DOHH2 (cell line): ENCODE data around the gene RBM3.

ENCODE experiments used
- CTCF ChIP-seq: fragments of 200-600 bp; sonication (generic); IDR thresholded peaks from one replicate; pipeline ENCODE4 v1.5.1; 2014; ENCODE audit warnings: antibody characterized with exemption, mild to moderate bottlenecking, low read depth, low read length; ENCODE audit not compliant: poor library complexity, severe bottlenecking
- EZH2phosphoT487 ChIP-seq: fragments of 200-600 bp; sonication (generic); IDR thresholded peaks from 2 replicates; pipeline ENCODE4 v1.6.1; 2017; ENCODE audit warnings: borderline replicate concordance, mild to moderate bottlenecking, antibody characterized with exemption, low read length, moderate library complexity, mixed read lengths

- TF ChIP-seq CTCF (no peak), EZH2phosphoT487 (no peak)
These were observed 17.0 kb downstream of the RBM3 start for GRCh38 chrX:48591255-48591791.
